Small intestine (tissue), 7 donors: ENCODE results near the gene CLUH. TPM values are rescaled to one million over a fixed set of nuclear protein-coding genes. Genes with fewer than 3 reads are reported as not detected.
A peak's percentile ranks its signal among the peaks of the same experiment; 100 is the strongest.

Experiments
- DNase-seq, 2 donors: peaks; one replicate each; pipeline versions ENCODE4 v3.0.0 to v3.0.0-alpha.2; 2013
- FAIRE-seq: peaks from 2 replicates; lab custom pipeline; 2012; peaks lifted over from hg19 to GRCh38; lab: Jason Lieb, UNC
- H3K27ac ChIP-seq, 3 donors: one replicate each; pipeline ENCODE4 v1.5.1; 2013; ENCODE audit warnings: low read length in 2 of 3, mild to moderate bottlenecking in 2 of 3, control low read depth in 1 of 3, inconsistent platforms in 1 of 3, low read depth in 1 of 3, moderate library complexity in 1 of 3
- H3K27me3 ChIP-seq, 3 donors: one replicate each; pipeline ENCODE4 v1.6.1; 2013; ENCODE audit warnings: low read length in 3 of 3, inconsistent platforms in 1 of 3; ENCODE audit not compliant: control insufficient read depth in 3 of 3, insufficient read depth in 3 of 3
- H3K36me3 ChIP-seq, 3 donors: one replicate each; pipeline ENCODE4 v1.6.1; 2013; ENCODE audit warnings: low read length in 3 of 3, inconsistent platforms in 1 of 3, low read depth in 1 of 3, mild to moderate bottlenecking in 1 of 3, moderate library complexity in 1 of 3; ENCODE audit not compliant: control insufficient read depth in 3 of 3, insufficient read depth in 2 of 3
- H3K4me1 ChIP-seq, 3 donors: one replicate each; pipeline ENCODE4 v1.6.1; 2013; ENCODE audit warnings: low read length in 2 of 3, inconsistent platforms in 1 of 3, low read depth in 1 of 3, mild to moderate bottlenecking in 1 of 3, moderate library complexity in 1 of 3; ENCODE audit not compliant: control insufficient read depth in 3 of 3, insufficient read depth in 2 of 3
- H3K4me3 ChIP-seq, 3 donors: one replicate each; pipeline ENCODE4 v1.5.1; 2013; ENCODE audit warnings: low read length in 3 of 3, control low read depth in 1 of 3, inconsistent platforms in 1 of 3, low read depth in 1 of 3, mild to moderate bottlenecking in 1 of 3, moderate library complexity in 1 of 3
- H3K9me3 ChIP-seq, 2 donors: one replicate each; pipeline ENCODE4 v1.6.1; 2013; ENCODE audit warnings: low read depth in 1 of 2, low read length in 1 of 2; ENCODE audit not compliant: control insufficient read depth in 2 of 2, insufficient read depth in 1 of 2
- WGBS, 3 donors: extraction: QIAGEN DNeasy Blood & Tissue Kit; methylation state at CpG; one replicate each; pipeline ENCODE4 v1.1.7; 2013; 5-methylcytosine and 5-hydroxymethylcytosine counted together
- polyA plus RNA-seq, 4 donors: library from polyadenylated mRNA; stranded (reverse) in 3 of 4; unstranded in 1 of 4; fragments of 200-250 nt in 3 of 4; fragments of 120-200 nt in 1 of 4; gene quantifications; one replicate each; pipeline versions ENCODE4 v1.2.1 to v1.2.3, GENCODE V29; 2013
- donor health status: healthy with polysubstance abuse.
- donor health status: control.
- donor health status: control.
- donor health status: Bipolar disorder and iron deficiency.
- donor health status: healthy.

Gene CLUH
- polyA plus RNA-seq, 4 donors: 46.3 to 93.9 (median 72.9) TPM

- WGBS, 3 donors: 72 to 74% (median 74%) methylated on average over 40 of the region's 40 CpGs
- Histone ChIP-seq H3K27me3 (no peaks in the 10 kb centered on the region), H3K9me3 (no peaks in the 10 kb centered on the region), H3K27ac (no peak overlapping the region), H3K36me3 (peaks cover 22 to 68% (median 24%) of the 10 kb centered on the region in 3 donors), H3K4me3 (no peak overlapping the region), H3K4me1 (no peaks in the 10 kb centered on the region)
- no peak for DNase-seq
- FAIRE-seq: no peak
Measured at GRCh38 chr17:2689411-2690164, 22.0 kb downstream of the CLUH start.

- Histone ChIP-seq H3K4me3 (no peak overlapping the region), H3K36me3 (peaks cover 16 to 67% (median 16%) of the 10 kb centered on the region in 3 donors), H3K27ac (no peak overlapping the region), H3K27me3 (no peaks in the 10 kb centered on the region), H3K4me1 (no peaks in the 10 kb centered on the region), H3K9me3 (no peaks in the 10 kb centered on the region)
- FAIRE-seq: no peak
- DNase-seq: peak in 1 of 2 donors; percentile 20
- 58 to 66% (median 63%) methylated on average over 26 to 27 of the region's 27 CpGs for WGBS, 3 donors
Measured at GRCh38 chr17:2688351-2689342, 22.9 kb downstream of the CLUH start.

- H3K27me3 ChIP-seq: no peaks in the 10 kb centered on the region
- H3K36me3 ChIP-seq: peaks cover 11 to 51% (median 11%) of the 10 kb centered on the region in 3 donors
- no peak for DNase-seq
- no peak overlapping the region for H3K27ac ChIP-seq
- FAIRE-seq: no peak
- H3K9me3 ChIP-seq: no peaks in the 10 kb centered on the region
- H3K4me1 ChIP-seq: no peaks in the 10 kb centered on the region
- WGBS, 3 donors: 76 to 84% (median 80%) methylated on average over 6 of the region's 6 CpGs
- H3K4me3 ChIP-seq: no peak overlapping the region
Measured at GRCh38 chr17:2687074-2687418, 24.5 kb downstream of the CLUH start.

- Histone ChIP-seq H3K27ac (no peak overlapping the region), H3K36me3 (peaks cover 3 to 48% (median 10%) of the 10 kb centered on the region in 3 donors), H3K4me3 (no peak overlapping the region), H3K27me3 (no peaks in the 10 kb centered on the region), H3K4me1 (no peaks in the 10 kb centered on the region), H3K9me3 (no peaks in the 10 kb centered on the region)
- no peak for FAIRE-seq
- peak in 1 of 2 donors; percentile 24 for DNase-seq
- WGBS, 3 donors: 63 to 87% (median 75%) methylated on average over 15 of the region's 15 CpGs
Measured at GRCh38 chr17:2685696-2686095, 25.9 kb downstream of the CLUH start.

DNA sequence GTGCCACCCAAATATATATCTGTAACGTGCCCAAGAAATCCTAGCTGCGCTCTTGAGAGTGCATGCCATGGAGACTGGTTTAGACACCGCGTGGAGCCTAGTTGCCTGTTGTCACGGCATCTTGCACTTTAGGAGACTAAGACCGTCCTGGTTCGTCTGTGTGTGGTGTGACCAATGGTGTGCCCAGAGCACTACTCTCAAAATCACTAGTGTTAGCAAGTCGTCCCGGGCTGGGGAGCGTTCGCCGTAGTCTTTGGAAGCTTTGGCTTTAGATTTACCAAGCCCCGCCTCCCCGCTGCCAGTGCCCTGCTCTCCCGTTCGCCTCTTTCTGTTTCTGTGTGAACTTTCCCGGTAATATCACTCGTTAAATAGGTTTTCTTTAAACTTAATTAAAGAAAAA, 27.0 kb downstream of the CLUH start:
- no peaks in the 10 kb centered on the region for H3K9me3 ChIP-seq
- 94 to 95% (median 95%) methylated on average over 18 of the region's 18 CpGs for WGBS, 3 donors
- DNase-seq (no peak), FAIRE-seq (no peak)
- peaks cover 0 to 37% (median 15%) of the 10 kb centered on the region in 3 donors for H3K36me3 ChIP-seq
- no peaks in the 10 kb centered on the region for H3K27me3 ChIP-seq
- H3K27ac ChIP-seq: no peak overlapping the region
- H3K4me1 ChIP-seq: no peaks in the 10 kb centered on the region
- no peak overlapping the region for H3K4me3 ChIP-seq

DNA sequence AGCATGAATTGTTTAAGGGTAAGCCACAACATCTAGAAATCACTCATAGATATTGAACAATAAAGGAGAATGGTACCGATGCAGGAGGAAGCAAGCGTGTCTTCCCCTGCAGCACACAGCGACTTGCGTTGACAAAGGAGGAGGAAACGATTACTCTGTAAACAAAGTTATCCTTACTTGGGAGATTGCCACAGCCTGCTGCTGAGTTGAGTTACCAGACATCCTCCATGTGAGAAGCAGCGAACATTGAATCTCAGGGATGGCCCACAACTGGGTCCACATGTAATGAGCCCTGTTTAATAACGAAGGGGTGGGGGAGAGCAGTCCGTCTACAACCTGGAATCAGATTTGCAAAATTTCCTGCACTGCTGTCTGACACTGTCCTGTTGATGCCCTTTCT, 27.7 kb downstream of the CLUH start:
- H3K4me1 ChIP-seq: no peaks in the 10 kb centered on the region
- H3K27me3 ChIP-seq: no peaks in the 10 kb centered on the region
- H3K36me3 ChIP-seq: peaks cover 0 to 31% (median 15%) of the 10 kb centered on the region in 3 donors
- WGBS, 3 donors: 34 to 46% (median 40%) methylated on average over 8 of the region's 8 CpGs
- no peak overlapping the region for H3K4me3 ChIP-seq
- FAIRE-seq (no peak), DNase-seq (peak; percentile 26 to 35)
- H3K9me3 ChIP-seq: no peaks in the 10 kb centered on the region
- H3K27ac ChIP-seq: no peak overlapping the region

DNA sequence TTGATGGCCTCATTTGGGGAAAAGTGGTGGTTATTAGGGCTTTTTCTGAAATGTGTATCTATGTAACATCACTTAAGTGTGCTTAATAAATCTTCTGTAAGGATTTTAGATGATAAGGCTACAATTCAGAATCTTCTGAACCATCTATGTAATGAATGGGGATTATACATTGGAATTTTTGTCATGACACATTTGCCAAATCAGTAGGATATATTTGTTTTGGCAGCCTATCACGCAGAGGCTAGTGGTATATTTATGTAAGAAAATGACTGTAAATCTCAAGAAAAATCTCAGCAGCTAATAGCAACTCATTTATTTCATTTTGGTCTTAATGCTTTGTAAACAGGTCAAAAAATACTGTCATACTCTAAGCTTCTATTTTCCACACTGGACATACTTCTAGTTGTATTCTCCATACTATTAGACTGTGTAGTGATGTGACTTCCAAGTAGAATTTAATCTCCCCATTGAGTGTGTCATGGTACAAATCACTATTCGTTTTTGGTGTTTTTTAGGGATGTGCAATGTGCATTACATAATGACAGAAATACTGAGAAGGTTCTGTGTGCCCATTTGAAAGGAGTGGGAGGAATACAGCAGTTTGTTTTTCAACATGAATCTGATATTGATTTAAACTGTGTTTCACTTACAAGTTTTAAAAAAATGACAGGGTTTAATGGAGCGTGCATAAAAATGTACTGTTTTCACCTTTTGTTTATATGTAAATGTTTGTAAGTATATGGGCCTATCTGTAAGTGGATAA, 29.2 kb downstream of the CLUH start:
- Histone ChIP-seq H3K27ac (no peak overlapping the region), H3K4me1 (no peaks in the 10 kb centered on the region), H3K36me3 (peaks cover 0 to 38% (median 18%) of the 10 kb centered on the region in 3 donors), H3K27me3 (no peaks in the 10 kb centered on the region), H3K9me3 (no peaks in the 10 kb centered on the region), H3K4me3 (no peak overlapping the region)
- FAIRE-seq (no peak), DNase-seq (no peak)
- 77 to 81% (median 78%) methylated on average over 3 of the region's 3 CpGs for WGBS, 3 donors

- no peak for DNase-seq
- 78 to 95% (median 84%) methylated on average over 7 of the region's 7 CpGs for WGBS, 3 donors
Measured at GRCh38 chr17:2681650-2682049, 29.9 kb downstream of the CLUH start.

More at GRCh38 chr17:2681650-2682049, 29.9 kb downstream of the CLUH start:
- no peak overlapping the region for H3K27ac ChIP-seq
- no peak for FAIRE-seq
- no peaks in the 10 kb centered on the region for H3K27me3 ChIP-seq
- no peaks in the 10 kb centered on the region for H3K4me1 ChIP-seq
- H3K4me3 ChIP-seq: no peak overlapping the region
- H3K9me3 ChIP-seq: no peaks in the 10 kb centered on the region
- peaks cover 0 to 43% (median 18%) of the 10 kb centered on the region in 3 donors for H3K36me3 ChIP-seq
